NCI-H524 treated with DMSO at 0.1 percent for 48 hours (cell line): ENCODE results near the gene RAB25.
A peak's percentile ranks its signal among the peaks of the same experiment; 100 is the strongest.

Experiments used
- DNase-seq: peaks from one replicate; lab custom pipeline; 2025; lab: John Stamatoyannopoulos, UW

RAB25 gene

GRCh38 chr1:156079762-156080161 lies 18.8 kb downstream of the RAB25 start:
- no peak for DNase-seq

GRCh38 chr1:156080241-156080862 lies 19.4 kb downstream of the RAB25 start:
- no peak for DNase-seq

GRCh38 chr1:156080863-156081179 lies 19.9 kb downstream of the RAB25 start:
- no peak for DNase-seq

GRCh38 chr1:156081180-156081916 lies 20.4 kb downstream of the RAB25 start:
- DNase-seq = no peak

GRCh38 chr1:156081917-156082308 lies 21.0 kb downstream of the RAB25 start:
- no peak for DNase-seq

GRCh38 chr1:156082309-156083091 lies 21.5 kb downstream of the RAB25 start, which contains the start of gene MEX3A:
Gene MEX3A, minus strand, starts transcription at chr1:156082465. Its CDS starts 467 bp downstream, at chr1:156081998.
- DNase-seq = peak; percentile 26

GRCh38 chr1:156083800-156084790 lies 23.1 kb downstream of the RAB25 start:
- no peak for DNase-seq

GRCh38 chr1:156086256-156086662 lies 25.3 kb downstream of the RAB25 start:
- no peak for DNase-seq

- peak; percentile 45 for DNase-seq
These were observed 28.7 kb downstream of the RAB25 start for GRCh38 chr1:156089704-156090103.

- no peak for DNase-seq
These were observed 29.3 kb downstream of the RAB25 start for GRCh38 chr1:156090138-156090839.

GRCh38 chr1:156090840-156091188 lies 29.9 kb downstream of the RAB25 start:
- no peak for DNase-seq

GRCh38 chr1:156091610-156092009 lies 30.6 kb downstream of the RAB25 start:
- DNase-seq = no peak

- DNase-seq = no peak
These were observed 35.0 kb downstream of the RAB25 start for GRCh38 chr1:156095906-156096508.

GRCh38 chr1:156096640-156097391 lies 35.9 kb downstream of the RAB25 start:
- DNase-seq = no peak

- DNase-seq = no peak
These were observed 36.7 kb downstream of the RAB25 start for GRCh38 chr1:156097499-156098178.

GRCh38 chr1:156098784-156099183 lies 37.8 kb downstream of the RAB25 start:
- no peak for DNase-seq

GRCh38 chr1:156099282-156099681 lies 38.3 kb downstream of the RAB25 start:
- no peak for DNase-seq

GRCh38 chr1:156100205-156100995 lies 39.4 kb downstream of the RAB25 start:
- no peak for DNase-seq

- no peak for DNase-seq
These were observed 40.9 kb downstream of the RAB25 start for GRCh38 chr1:156101880-156102279.
